OCI-LY7 (cell line): ENCODE results near the gene ID2. TPM values are rescaled to one million over a fixed set of nuclear protein-coding genes. Genes with fewer than 3 reads are reported as not detected.

ENCODE experiments used
- BruUV-seq: library from RNA; stranded (reverse); fragments of 400-500 nt; replicated peaks from 2 replicates; lab custom pipeline; 2021; lab: Mats Ljungman, UMichigan
- CTCF ChIA-PET: fragments of 300-600 bp; sonication (Branson Sonifier 250); formaldehyde crosslinking; loops from one replicate; lab custom pipeline; 2022; ENCODE audit warnings: antibody characterized with exemption; ENCODE audit not compliant: unreplicated experiment; lab: Charles Lee
- POLR2A ChIA-PET: fragments of 300-600 bp; sonication (Branson Sonifier 250); formaldehyde crosslinking; loops from one replicate; lab custom pipeline; 2022; ENCODE audit warnings: antibody characterized with exemption; lab: Charles Lee
- DNase-seq: peaks from one replicate; pipeline ENCODE4 v3.0.0-alpha.2; 2015; ENCODE audit warnings: low spot score
- H2AFZ ChIP-seq: fragments of 200-600 bp; sonication (generic), shearing (Covaris generic); 2 replicates; pipeline ENCODE4 v1.6.1; 2014; ENCODE audit warnings: mild to moderate bottlenecking, antibody characterized with exemption, low read length, moderate library complexity
- H3K27ac ChIP-seq: fragments of 200-600 bp; sonication (generic); 2 replicates; pipeline ENCODE4 v1.5.1; 2014; ENCODE audit warnings: mixed run types, low read depth, mild to moderate bottlenecking, moderate library complexity, low read length, inconsistent platforms; ENCODE audit not compliant: poor library complexity, severe bottlenecking
- H3K36me3 ChIP-seq: fragments of 200-600 bp; sonication (generic); 2 replicates; pipeline ENCODE4 v1.6.1; 2014; ENCODE audit warnings: mild to moderate bottlenecking, antibody characterized with exemption, low read length, moderate library complexity, mixed read lengths; ENCODE audit not compliant: insufficient read depth
- H3K4me1 ChIP-seq: fragments of 200-600 bp; sonication (generic); 2 replicates; pipeline ENCODE4 v1.5.1; 2014; ENCODE audit warnings: mild to moderate bottlenecking, low read length; ENCODE audit not compliant: insufficient read depth, poor library complexity, severe bottlenecking
- H3K4me2 ChIP-seq: fragments of 200-600 bp; sonication (generic); 2 replicates; pipeline ENCODE4 v1.6.1; 2014; ENCODE audit warnings: mild to moderate bottlenecking, low read length
- H3K4me3 ChIP-seq: fragments of 200-600 bp; sonication (generic); 2 replicates; pipeline ENCODE4 v1.5.1; 2014; ENCODE audit warnings: mild to moderate bottlenecking, low read depth, low read length; ENCODE audit not compliant: poor library complexity, severe bottlenecking
- H3K79me2 ChIP-seq: fragments of 200-600 bp; sonication (generic); 2 replicates; pipeline ENCODE4 v1.6.1; 2016; ENCODE audit warnings: low read depth, mild to moderate bottlenecking, low read length, moderate library complexity, mixed read lengths; ENCODE audit not compliant: insufficient read depth
- H3K9me2 ChIP-seq: fragments of 200-600 bp; sonication (generic); 2 replicates; pipeline ENCODE4 v1.6.1; 2016; ENCODE audit warnings: mild to moderate bottlenecking, low read length, mixed read lengths; ENCODE audit not compliant: insufficient read depth
- H3K9me3 ChIP-seq: fragments of 200-600 bp; sonication (generic); 2 replicates; pipeline ENCODE4 v1.6.1; 2014; ENCODE audit warnings: mild to moderate bottlenecking, mixed run types, low read length, mixed read lengths
- H4K20me1 ChIP-seq: fragments of 200-600 bp; sonication (generic); 2 replicates; pipeline ENCODE4 v1.6.1; 2014; ENCODE audit warnings: mild to moderate bottlenecking, antibody characterized with exemption, low read length, moderate library complexity, mixed read lengths; ENCODE audit not compliant: insufficient read depth
- CTCF ChIP-seq: fragments of 200-600 bp; sonication (generic); conservative IDR thresholded peaks from 2 replicates; pipeline ENCODE4 v1.5.1; 2014; ENCODE audit warnings: mild to moderate bottlenecking, antibody characterized with exemption, low read length, moderate library complexity, mixed read lengths
- EZH2phosphoT487 ChIP-seq: fragments of 200-600 bp; sonication (generic); IDR thresholded peaks from 2 replicates; pipeline ENCODE4 v1.6.1; 2018; ENCODE audit warnings: low read depth, borderline replicate concordance, mild to moderate bottlenecking, mixed run types, antibody characterized with exemption, low read length, moderate library complexity, mixed read lengths
- intact Hi-C: fragments of 100-400 bp; cut with micrococcal nuclease; formaldehyde crosslinking; loops from one replicate; pipeline ENCODE4 v1.10.0; 2022; ENCODE audit not compliant: unreplicated experiment
- total RNA-seq, 2 experiments: library from RNA; depleted of rRNA in 1 of 2; stranded (reverse); fragments of >200 nt in 1 of 2; shearing (Covaris generic) in 1 of 2; gene quantifications; 2 replicates each; pipeline ENCODE4 v1.2.3, GENCODE V29; 2014 to 2022

Gene ID2
- total RNA-seq, 2 experiments from 2014 or later: 79.3 to 498 TPM

GRCh38 chr2:8648441-8649213 lies 33.2 kb upstream of the ID2 start:
- TF ChIP-seq EZH2phosphoT487 (no peak), CTCF (no peak)
- no peaks in the 10 kb centered on the region for H3K36me3 ChIP-seq
- no TSS peak for BruUV-seq
- H3K9me3 ChIP-seq: peaks cover 14% of the 10 kb centered on the region
- ChIA-PET POLR2A (interaction anchor here (0.9 kb wide), 1 partner anchor 11 kb away, joined by 3 read pairs; no protein-coding TSS in a partner anchor), CTCF (no interaction called here)
- intact Hi-C loops: no loop called here
- no peaks in the 10 kb centered on the region for H3K9me2 ChIP-seq
- H2AFZ ChIP-seq: no peak overlapping the region
- no peaks in the 10 kb centered on the region for H3K79me2 ChIP-seq
- no peak for DNase-seq
- H3K4me2 ChIP-seq: no peak overlapping the region
- H3K4me3 ChIP-seq: no peak overlapping the region
- H3K27ac ChIP-seq: no peak overlapping the region
- peaks cover 14% of the 10 kb centered on the region for H3K4me1 ChIP-seq
- H4K20me1 ChIP-seq: no peaks in the 10 kb centered on the region

GRCh38 chr2:8649718-8650117 lies 32.1 kb upstream of the ID2 start:
- Histone ChIP-seq H3K9me3 (peaks cover 14% of the 10 kb centered on the region), H3K9me2 (no peaks in the 10 kb centered on the region), H2AFZ (no peak overlapping the region), H4K20me1 (no peaks in the 10 kb centered on the region), H3K4me2 (no peak overlapping the region), H3K4me3 (no peak overlapping the region), H3K27ac (no peak overlapping the region), H3K79me2 (no peaks in the 10 kb centered on the region), H3K4me1 (peaks cover 20% of the 10 kb centered on the region), H3K36me3 (no peaks in the 10 kb centered on the region)
- intact Hi-C loops: no loop called here
- no peak for DNase-seq
- CTCF ChIA-PET: no interaction called here
- no peak for TF ChIP-seq EZH2phosphoT487
- BruUV-seq: no TSS peak
- POLR2A ChIA-PET: interaction anchor here (1.0 kb wide), 1 partner anchor 18 kb away, joined by 3 read pairs; no protein-coding TSS in a partner anchor

GRCh38 chr2:8650256-8650655 lies 31.6 kb upstream of the ID2 start:
- intact Hi-C loops: no loop called here
- no peak for DNase-seq

More at GRCh38 chr2:8650256-8650655, 31.6 kb upstream of the ID2 start:
- no TSS peak for BruUV-seq
- Histone ChIP-seq H3K36me3 (no peaks in the 10 kb centered on the region), H3K79me2 (no peaks in the 10 kb centered on the region), H4K20me1 (no peaks in the 10 kb centered on the region), H3K4me3 (no peak overlapping the region), H3K9me2 (no peaks in the 10 kb centered on the region), H3K27ac (no peak overlapping the region), H3K9me3 (peaks cover 14% of the 10 kb centered on the region), H3K4me1 (peaks cover 20% of the 10 kb centered on the region), H2AFZ (no peak overlapping the region), H3K4me2 (no peak overlapping the region)
- ChIA-PET POLR2A (interaction anchor here (1.0 kb wide), 1 partner anchor 19 kb away, joined by 3 read pairs; no protein-coding TSS in a partner anchor), CTCF (no interaction called here)
- TF ChIP-seq CTCF (no peak), EZH2phosphoT487 (no peak)
